ENCODE measurements around the gene COL24A1.
"Not testable (repeated sequence)": the region's sequence is repeated elsewhere in the genome, so short reads cannot be mapped to it uniquely, and the experiment has no call there.

The COL24A1 gene

GRCh38 chr1:86151427-86151826 is 5.1 kb downstream of the COL24A1 start:
- DNase-seq, result no peak

GRCh38 chr1:86150553-86151055 is 6.0 kb downstream of the COL24A1 start:
- DNase-seq, result no peak

- DNase-seq, result no peak
These were observed 7.0 kb downstream of the COL24A1 start for GRCh38 chr1:86149591-86149990.

- DNase-seq, result no peak
These were observed 8.8 kb downstream of the COL24A1 start for GRCh38 chr1:86147755-86148154.

- DNase-seq, result no peak
These were observed 10.0 kb downstream of the COL24A1 start for GRCh38 chr1:86146566-86146965.

GRCh38 chr1:86140281-86140880 is 16.2 kb downstream of the COL24A1 start:
- no peak for DNase-seq

GRCh38 chr1:86138746-86139145 is 17.8 kb downstream of the COL24A1 start:
- no peak for DNase-seq

GRCh38 chr1:86137436-86137835 is 19.1 kb downstream of the COL24A1 start:
- no peak for DNase-seq

- DNase-seq, result no peak
These were observed 37.3 kb downstream of the COL24A1 start for GRCh38 chr1:86119214-86119764.

GRCh38 chr1:86114816-86115400 is 41.7 kb downstream of the COL24A1 start:
- DNase-seq, result no peak

GRCh38 chr1:86114236-86114635 is 42.3 kb downstream of the COL24A1 start:
- no peak for DNase-seq

GRCh38 chr1:86111590-86111989 is 45.0 kb downstream of the COL24A1 start:
- DNase-seq, result not testable (repeated sequence)

- no peak for DNase-seq
These were observed 46.0 kb downstream of the COL24A1 start for GRCh38 chr1:86110451-86111129.

GRCh38 chr1:86105533-86105866 is 51.1 kb downstream of the COL24A1 start:
- DNase-seq, result no peak

GRCh38 chr1:86104606-86105532 is 51.7 kb downstream of the COL24A1 start:
- no peak for DNase-seq

- no peak for DNase-seq
These were observed 55.0 kb downstream of the COL24A1 start for GRCh38 chr1:86101616-86102015.

- DNase-seq, result no peak
These were observed 56.2 kb downstream of the COL24A1 start for GRCh38 chr1:86100401-86100800.

GRCh38 chr1:86089765-86090164 is 66.8 kb downstream of the COL24A1 start:
- DNase-seq, result no peak

- DNase-seq, result no peak
These were observed 70.7 kb downstream of the COL24A1 start for GRCh38 chr1:86085741-86086409.

GRCh38 chr1:86084998-86085397 is 71.6 kb downstream of the COL24A1 start:
- DNase-seq, result no peak

- no peak for DNase-seq
These were observed 74.4 kb downstream of the COL24A1 start for GRCh38 chr1:86082183-86082582.

- not testable (repeated sequence) for DNase-seq
These were observed 84.1 kb downstream of the COL24A1 start for GRCh38 chr1:86072474-86072873.

All from NCI-H1417 treated with DMSO at 0.1 percent for 48 hours (cell line).